T-helper 17 cell (primary cell): ENCODE data around the gene NRGN. TPM values are rescaled to one million over a fixed set of nuclear protein-coding genes. Genes with fewer than 3 reads are reported as not detected.

Experiments
- ATAC-seq: fragments of 150-1000 bp; cut with Tn5 transposase; 2 replicates; pipeline ENCODE4 v1.10.0; 2021; ENCODE audit warnings: mild to moderate bottlenecking, moderate library complexity
- DNase-seq, 3 donors: peaks; one replicate each; pipeline versions ENCODE4 v3.0.0 to v3.0.0-alpha.2; 2020 to 2021
- H3K9me3 ChIP-seq: one replicate; pipeline ENCODE4 v1.7.0; 2013; ENCODE audit warnings: low read length, mild to moderate bottlenecking; ENCODE audit not compliant: control insufficient read depth, poor library complexity, severe bottlenecking
- H3K27ac Mint-ChIP-seq: one replicate; pipeline ENCODE4 v1.8.0; 2022; ENCODE audit warnings: mild to moderate bottlenecking, moderate library complexity, mixed read lengths
- H3K27me3 Mint-ChIP-seq: one replicate; pipeline ENCODE4 v1.8.0; 2022; ENCODE audit warnings: mixed read lengths
- H3K36me3 Mint-ChIP-seq: one replicate; pipeline ENCODE4 v1.8.0; 2022; ENCODE audit warnings: low read depth, mixed read lengths
- H3K4me1 Mint-ChIP-seq: one replicate; pipeline ENCODE4 v1.8.0; 2022; ENCODE audit warnings: mild to moderate bottlenecking, mixed read lengths
- H3K4me3 Mint-ChIP-seq: one replicate; pipeline ENCODE4 v1.8.0; 2022; ENCODE audit warnings: mild to moderate bottlenecking, moderate library complexity, mixed read lengths
- total RNA-seq, 4 donors: library from RNA in 2 of 4; stranded (reverse) in 2 of 4; gene quantifications; one replicate each; pipeline ENCODE4 v1.2.3 and lab custom pipeline; 2022 to 2026

The NRGN gene
- total RNA-seq, 2 donors from 2014 or later, result 20.8 to 614 TPM

GRCh38 chr11:124724979-124725718, 14.6 kb upstream of the NRGN start:
- DNase-seq (no peak), ATAC-seq (no peak)
- Mint-ChIP-seq H3K4me3 (no peak overlapping the region), H3K4me1 (peaks cover 23% of the 10 kb centered on the region), H3K36me3 (peaks cover 2% of the 10 kb centered on the region), H3K27me3 (peaks cover 51% of the 10 kb centered on the region), H3K27ac (peak overlapping the region; percentile 37)
- no peaks in the 10 kb centered on the region for H3K9me3 ChIP-seq

DNA sequence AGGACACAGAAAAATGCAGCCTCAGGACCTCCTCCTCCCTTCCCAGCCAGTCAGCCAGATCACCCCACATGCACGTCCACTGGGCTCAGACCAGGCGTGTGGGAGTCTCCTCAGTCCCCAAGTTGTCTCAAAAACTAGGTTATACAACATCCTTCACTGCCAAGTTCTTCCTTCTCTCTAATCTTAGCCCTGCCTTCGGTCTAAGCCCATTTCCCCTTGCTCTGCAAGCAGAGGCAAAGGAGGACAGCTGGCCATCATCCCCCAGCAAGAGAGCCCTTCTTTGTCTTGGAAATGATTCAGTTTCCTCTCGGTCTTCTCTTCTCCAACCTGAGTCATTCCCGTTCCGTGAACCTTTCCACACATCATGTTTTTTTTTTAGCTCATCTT, 14.0 kb upstream of the NRGN start:
- Mint-ChIP-seq H3K4me3 (no peak overlapping the region), H3K4me1 (peaks cover 23% of the 10 kb centered on the region), H3K27me3 (peaks cover 50% of the 10 kb centered on the region), H3K36me3 (peaks cover 2% of the 10 kb centered on the region), H3K27ac (peak overlapping the region; percentile 32)
- no peaks in the 10 kb centered on the region for H3K9me3 ChIP-seq
- no peak for DNase-seq
- ATAC-seq, result no peak

DNA sequence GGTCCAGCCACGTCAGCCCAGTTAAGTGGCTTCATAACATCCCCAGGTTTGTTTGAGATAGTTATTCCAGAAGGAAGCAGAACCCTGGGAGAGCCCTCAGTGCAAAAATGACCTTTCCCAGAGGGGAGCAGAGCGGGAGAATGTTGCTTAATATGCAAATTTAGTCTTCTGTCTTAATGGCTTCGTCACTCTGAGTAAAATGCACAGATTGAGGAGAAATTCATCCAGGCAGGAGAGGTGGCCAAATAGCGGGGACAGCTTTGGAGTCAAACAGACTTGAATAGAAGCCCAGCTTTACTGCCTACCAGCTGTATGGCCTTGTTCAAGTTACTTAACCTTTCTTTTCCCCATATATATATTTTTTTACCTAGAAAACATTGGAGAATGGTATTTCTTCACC, 12.3 kb upstream of the NRGN start:
- ATAC-seq, result no peak
- no peak for DNase-seq
- no peak overlapping the region for H3K27ac Mint-ChIP-seq
- H3K27me3 Mint-ChIP-seq, result peaks cover 34% of the 10 kb centered on the region
- H3K4me3 Mint-ChIP-seq, result no peak overlapping the region
- H3K36me3 Mint-ChIP-seq, result peaks cover 2% of the 10 kb centered on the region
- H3K4me1 Mint-ChIP-seq, result peaks cover 17% of the 10 kb centered on the region
- H3K9me3 ChIP-seq, result no peaks in the 10 kb centered on the region

- Mint-ChIP-seq H3K4me1 (peaks cover 12% of the 10 kb centered on the region), H3K27ac (no peak overlapping the region), H3K4me3 (no peak overlapping the region), H3K27me3 (peaks cover 28% of the 10 kb centered on the region), H3K36me3 (peaks cover 2% of the 10 kb centered on the region)
- DNase-seq, result no peak
- no peaks in the 10 kb centered on the region for H3K9me3 ChIP-seq
- no peak for ATAC-seq
Observed at GRCh38 chr11:124728134-124728533, 11.6 kb upstream of the NRGN start.

DNA sequence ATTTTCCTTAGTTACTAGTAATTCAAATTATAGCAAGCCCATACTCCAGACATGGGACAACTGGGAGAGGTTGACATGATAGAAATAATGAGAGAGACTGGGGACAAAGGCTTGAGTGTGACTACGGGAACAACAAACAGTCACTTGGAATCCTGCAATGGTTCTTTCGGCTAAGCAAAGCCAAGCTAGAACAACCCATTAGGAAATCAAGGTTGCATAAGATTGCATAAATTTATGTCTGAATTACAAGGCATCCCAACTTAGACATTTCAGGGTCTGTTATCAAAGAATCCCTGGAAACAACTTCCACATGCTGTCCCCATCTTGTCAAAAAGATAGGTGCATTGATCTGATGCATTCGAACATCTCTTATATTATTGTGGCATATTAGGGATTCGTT, 10.2 kb upstream of the NRGN start:
- ATAC-seq (no peak), DNase-seq (no peak)
- Mint-ChIP-seq H3K36me3 (peaks cover 2% of the 10 kb centered on the region), H3K27ac (no peak overlapping the region), H3K4me3 (no peak overlapping the region), H3K27me3 (peaks cover 18% of the 10 kb centered on the region), H3K4me1 (peaks cover 12% of the 10 kb centered on the region)
- no peaks in the 10 kb centered on the region for H3K9me3 ChIP-seq

DNA sequence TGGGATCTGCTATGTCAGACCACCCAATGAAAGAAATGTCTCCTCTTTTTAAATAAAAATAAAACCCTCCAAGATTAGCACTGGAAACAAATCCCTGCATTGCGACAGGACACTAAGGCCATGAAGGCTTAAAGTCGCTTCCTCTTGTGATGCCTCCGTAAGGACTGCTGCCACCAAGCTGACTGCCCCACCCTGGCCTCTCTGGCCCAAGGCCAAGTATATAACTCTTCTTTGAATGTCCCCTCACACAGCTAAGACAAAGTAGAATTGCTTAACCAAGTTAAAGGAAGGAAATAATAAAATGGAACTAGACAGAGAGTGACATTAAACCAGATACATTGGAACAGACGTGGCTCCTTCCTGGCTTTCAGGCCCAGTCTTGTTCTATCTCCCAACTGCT, 7.5 kb upstream of the NRGN start:
- Mint-ChIP-seq H3K4me3 (no peak overlapping the region), H3K27ac (no peak overlapping the region), H3K36me3 (no peaks in the 10 kb centered on the region), H3K27me3 (no peaks in the 10 kb centered on the region), H3K4me1 (peaks cover 12% of the 10 kb centered on the region)
- DNase-seq (no peak), ATAC-seq (no peak)
- H3K9me3 ChIP-seq, result no peaks in the 10 kb centered on the region

GRCh38 chr11:124736736-124737135, 3.0 kb upstream of the NRGN start:
- H3K27ac Mint-ChIP-seq, result peak overlapping the region; percentile 9
- peaks cover 24% of the 10 kb centered on the region for H3K4me1 Mint-ChIP-seq
- no peaks in the 10 kb centered on the region for H3K36me3 Mint-ChIP-seq
- DNase-seq (no peak), ATAC-seq (no peak)
- H3K9me3 ChIP-seq, result no peaks in the 10 kb centered on the region
- peaks cover 13% of the 10 kb centered on the region for H3K27me3 Mint-ChIP-seq
- no peak overlapping the region for H3K4me3 Mint-ChIP-seq

GRCh38 chr11:124737638-124738305, 2.0 kb upstream of the NRGN start:
- no peaks in the 10 kb centered on the region for H3K36me3 Mint-ChIP-seq

DNA sequence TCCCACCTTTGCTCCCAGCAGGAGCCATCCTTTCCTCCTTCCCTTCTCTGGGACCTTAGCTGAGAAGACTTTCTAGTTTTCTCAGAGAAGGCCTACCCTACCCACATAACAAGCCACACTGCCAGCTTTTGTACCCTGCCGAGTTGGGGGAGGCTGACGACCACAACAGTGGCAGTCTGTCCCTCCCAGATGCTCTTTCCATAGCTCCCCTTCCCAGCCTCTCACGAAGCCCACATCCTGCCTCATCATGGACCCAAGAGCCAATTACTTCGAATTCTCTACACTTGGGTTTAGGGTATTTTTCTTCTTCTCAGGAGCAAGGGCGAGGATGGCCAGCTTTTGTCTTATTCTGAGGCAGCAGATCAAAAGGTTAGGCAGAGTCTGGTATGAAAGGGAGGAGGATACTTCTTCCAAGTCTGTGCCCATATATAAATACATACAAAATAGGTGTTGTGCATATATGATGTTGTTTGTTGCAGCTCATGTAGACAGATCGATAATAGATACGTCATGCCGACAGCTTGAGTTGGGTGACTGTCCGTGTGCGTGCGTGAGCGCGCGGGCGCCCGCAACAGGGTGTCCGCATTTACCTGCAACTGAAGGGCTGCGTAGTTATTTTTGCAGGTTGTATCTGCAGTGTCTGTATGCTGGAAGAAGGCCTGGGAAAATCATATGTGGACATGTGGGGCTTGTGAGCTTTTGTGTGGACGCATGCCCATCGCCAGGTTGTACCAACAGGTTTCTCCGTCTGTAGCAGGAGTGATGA, 846 bp upstream of the NRGN start:
- no peak for ATAC-seq
- H3K4me1 Mint-ChIP-seq, result peaks cover 26% of the 10 kb centered on the region
- H3K9me3 ChIP-seq, result no peaks in the 10 kb centered on the region
- peak overlapping the region; percentile 91 for H3K4me3 Mint-ChIP-seq
- no peaks in the 10 kb centered on the region for H3K36me3 Mint-ChIP-seq
- no peak for DNase-seq
- peaks cover 13% of the 10 kb centered on the region for H3K27me3 Mint-ChIP-seq
- peak overlapping the region; percentile 54 for H3K27ac Mint-ChIP-seq

More at GRCh38 chr11:124737638-124738305, 2.0 kb upstream of the NRGN start:
- no peak overlapping the region for H3K4me3 Mint-ChIP-seq
- H3K27me3 Mint-ChIP-seq, result peaks cover 13% of the 10 kb centered on the region
- no peak for ATAC-seq
- H3K4me1 Mint-ChIP-seq, result peaks cover 24% of the 10 kb centered on the region
- H3K9me3 ChIP-seq, result no peaks in the 10 kb centered on the region
- DNase-seq, result no peak
- no peak overlapping the region for H3K27ac Mint-ChIP-seq

GRCh38 chr11:124740277-124740882, 638 bp downstream of the NRGN start:
- peaks cover 13% of the 10 kb centered on the region for H3K27me3 Mint-ChIP-seq
- peaks cover 24% of the 10 kb centered on the region for H3K4me1 Mint-ChIP-seq
- ATAC-seq (peak; percentile 69), DNase-seq (peak; percentile 42 to 47 (median 43))
- no peaks in the 10 kb centered on the region for H3K9me3 ChIP-seq
- H3K4me3 Mint-ChIP-seq, result peak overlapping the region; percentile 91
- H3K36me3 Mint-ChIP-seq, result no peaks in the 10 kb centered on the region
- H3K27ac Mint-ChIP-seq, result peak overlapping the region; percentile 4

DNA sequence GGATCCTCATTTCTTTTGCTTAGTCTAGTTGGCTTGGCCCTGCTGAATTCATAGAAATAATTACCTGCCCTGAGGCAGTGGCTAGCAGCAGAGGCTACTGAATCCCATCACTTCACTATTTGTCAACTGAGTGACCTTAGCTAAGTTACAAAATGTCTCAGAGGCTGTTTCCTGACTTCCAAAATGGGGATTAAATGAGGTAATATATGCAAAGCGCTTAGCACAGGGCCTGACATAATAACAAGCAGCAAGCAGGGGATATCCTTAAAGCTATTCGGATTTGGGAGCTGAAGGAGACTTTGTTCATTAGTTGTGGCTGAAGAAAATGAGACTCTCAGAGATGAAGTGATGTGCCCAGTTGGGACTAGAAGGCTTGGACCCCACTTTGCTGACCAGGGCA, 2.8 kb downstream of the NRGN start:
- H3K4me3 Mint-ChIP-seq, result no peak overlapping the region
- no peaks in the 10 kb centered on the region for H3K9me3 ChIP-seq
- H3K36me3 Mint-ChIP-seq, result peaks cover 2% of the 10 kb centered on the region
- DNase-seq, result no peak
- ATAC-seq, result no peak
- peaks cover 13% of the 10 kb centered on the region for H3K27me3 Mint-ChIP-seq
- peaks cover 23% of the 10 kb centered on the region for H3K4me1 Mint-ChIP-seq
- no peak overlapping the region for H3K27ac Mint-ChIP-seq

DNA sequence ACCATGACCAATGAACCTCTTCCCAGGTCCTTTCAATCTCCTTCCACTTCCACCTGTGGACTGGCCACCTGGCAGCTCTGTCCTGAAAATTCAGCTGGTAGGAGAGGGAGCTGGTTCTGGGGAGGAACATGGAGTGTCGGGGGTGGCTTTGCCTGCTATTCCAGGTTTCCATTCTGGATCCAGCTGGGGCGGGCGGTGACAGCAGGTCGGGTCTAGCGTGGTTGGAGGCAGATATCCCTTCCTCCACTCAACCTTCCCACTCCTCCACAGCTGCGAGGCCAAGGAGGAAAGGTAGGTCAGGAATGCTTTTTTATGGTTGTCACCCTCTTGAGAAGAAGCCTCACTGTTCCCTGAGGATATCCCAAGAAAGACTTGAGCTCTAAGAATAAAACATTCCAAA, 3.3 kb downstream of the NRGN start:
- Mint-ChIP-seq H3K27me3 (peaks cover 13% of the 10 kb centered on the region), H3K36me3 (peaks cover 2% of the 10 kb centered on the region), H3K27ac (peak overlapping the region; percentile 34), H3K4me1 (peaks cover 23% of the 10 kb centered on the region), H3K4me3 (no peak overlapping the region)
- H3K9me3 ChIP-seq, result no peaks in the 10 kb centered on the region
- no peak for DNase-seq
- ATAC-seq, result no peak

DNA sequence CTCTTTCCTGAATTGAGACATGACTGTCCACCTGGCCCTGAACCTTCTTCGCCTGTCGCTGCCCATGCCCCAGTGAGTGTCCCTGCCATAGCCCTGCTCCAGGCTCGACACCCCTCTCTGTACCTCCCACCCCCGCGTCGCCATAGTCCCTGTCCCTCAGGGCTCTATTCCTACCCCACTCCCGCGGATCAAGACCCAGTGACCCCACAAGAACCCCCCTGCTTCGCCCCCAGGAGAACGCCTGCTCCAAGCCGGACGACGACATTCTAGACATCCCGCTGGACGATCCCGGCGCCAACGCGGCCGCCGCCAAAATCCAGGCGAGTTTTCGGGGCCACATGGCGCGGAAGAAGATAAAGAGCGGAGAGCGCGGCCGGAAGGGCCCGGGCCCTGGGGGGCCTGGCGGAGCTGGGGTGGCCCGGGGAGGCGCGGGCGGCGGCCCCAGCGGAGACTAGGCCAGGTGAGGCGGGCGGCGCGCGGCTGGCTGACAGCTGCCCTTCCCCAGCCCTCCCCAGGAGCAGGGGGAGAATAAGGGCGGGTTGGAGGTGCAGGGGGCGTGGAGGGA, 5.6 kb downstream of the NRGN start:
- Mint-ChIP-seq H3K4me3 (peak overlapping the region; percentile 100), H3K27ac (no peak overlapping the region), H3K27me3 (peaks cover 5% of the 10 kb centered on the region), H3K4me1 (peaks cover 16% of the 10 kb centered on the region), H3K36me3 (peaks cover 2% of the 10 kb centered on the region)
- H3K9me3 ChIP-seq, result no peaks in the 10 kb centered on the region
- DNase-seq (no peak), ATAC-seq (no peak)
